Measurements from ENCODE around the gene USP34.
"Not testable (repeated sequence)": the region's sequence is repeated elsewhere in the genome, so short reads cannot be mapped to it uniquely, and the experiment has no call there.

Gene USP34

DNA sequence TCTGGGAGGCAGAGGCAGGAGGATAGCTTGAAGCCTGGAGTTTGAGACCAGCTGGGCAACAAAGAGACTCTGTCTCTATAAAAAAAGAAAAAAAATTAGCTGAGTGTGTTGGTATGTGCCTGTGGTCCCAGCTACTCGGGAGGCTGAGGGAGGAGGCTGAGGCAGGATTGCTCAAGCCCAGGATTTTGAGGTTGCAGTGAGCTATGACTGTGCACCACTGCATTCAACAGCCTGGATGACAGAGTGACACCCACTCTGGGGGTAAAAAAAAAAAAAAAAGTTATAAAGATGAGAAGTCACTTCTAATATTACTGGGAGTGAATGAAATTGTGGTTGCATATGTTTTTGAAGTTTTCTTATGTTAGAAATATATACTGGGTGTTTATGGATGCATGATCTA, 237.3 kb downstream of the USP34 start:
- DNase-seq, result no peak

GRCh38 chr2:61229936-61230335, 241.0 kb downstream of the USP34 start:
- no peak for DNase-seq

DNA sequence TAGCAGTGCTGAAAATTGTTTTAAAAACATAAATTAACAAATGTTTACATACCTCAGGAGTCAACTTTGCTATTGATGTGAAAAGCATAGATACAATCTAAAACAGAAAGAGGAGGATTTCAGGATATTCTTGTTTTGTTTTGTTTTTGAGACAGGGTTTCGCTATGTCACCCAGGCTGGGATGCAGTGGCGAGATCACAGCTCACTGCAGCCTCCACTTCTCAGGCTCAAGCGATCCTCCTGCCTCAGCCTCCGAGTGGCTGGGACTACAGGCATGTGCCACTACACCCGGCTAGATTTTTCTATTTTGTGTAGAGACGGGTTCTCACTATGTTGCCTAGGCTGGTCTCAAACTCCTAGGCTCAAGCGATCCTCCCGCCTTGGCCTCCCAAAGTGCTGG, 248.3 kb downstream of the USP34 start:
- no peak for DNase-seq

- no peak for DNase-seq
Measured at GRCh38 chr2:61221819-61222218, 249.1 kb downstream of the USP34 start.

GRCh38 chr2:61220768-61221167, 250.1 kb downstream of the USP34 start:
- no peak for DNase-seq

DNA sequence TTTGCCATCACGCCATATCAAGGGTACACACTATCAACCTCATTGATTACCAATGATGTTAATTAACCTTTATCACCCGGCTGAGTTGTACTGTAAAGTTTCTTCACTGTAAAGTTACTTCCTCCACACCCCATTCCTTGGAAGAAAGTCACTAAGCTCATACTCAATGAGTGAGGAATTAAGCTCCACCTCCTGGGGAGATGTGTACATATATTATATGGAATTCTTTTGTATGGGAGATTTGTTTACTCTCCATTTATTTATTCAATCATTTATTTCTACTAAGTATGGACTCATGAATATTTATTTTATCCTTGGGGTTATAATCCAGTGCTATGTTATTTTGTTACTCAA, 252.1 kb downstream of the USP34 start:
- DNase-seq, result no peak

- no peak for DNase-seq
Measured at GRCh38 chr2:61218076-61218816, 252.6 kb downstream of the USP34 start.

- DNase-seq, result no peak
Measured at GRCh38 chr2:61214171-61214570, 256.7 kb downstream of the USP34 start.

DNA sequence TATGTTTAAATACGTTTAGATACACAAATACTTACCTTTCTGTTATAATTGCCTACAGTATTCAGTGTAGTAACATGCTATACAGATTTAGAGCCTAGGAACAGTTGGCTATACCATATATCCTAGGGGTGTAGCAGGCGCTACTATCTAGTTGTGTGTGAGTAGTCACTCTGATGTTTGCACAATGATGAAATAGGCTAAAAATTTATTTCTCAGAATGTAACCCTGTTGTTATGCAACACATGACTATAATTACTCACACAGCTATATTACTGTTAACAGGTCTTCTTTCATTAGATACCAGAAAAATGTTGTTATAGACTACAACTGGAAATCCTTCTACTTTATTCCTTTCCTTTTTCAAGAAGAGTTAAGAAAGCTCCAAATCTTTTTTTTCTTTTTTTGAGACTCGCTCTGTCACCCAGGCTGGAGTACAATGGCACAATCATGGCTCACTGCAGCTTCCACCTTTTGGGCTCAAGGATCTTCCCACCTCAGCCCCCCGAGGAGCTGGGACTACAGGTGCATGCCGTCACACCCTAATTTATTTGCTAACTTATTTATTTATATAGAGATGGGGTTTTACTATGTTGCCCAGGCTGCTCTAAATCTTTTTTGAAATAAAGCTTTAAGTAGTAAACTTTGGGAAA, 260.4 kb downstream of the USP34 start:
- no peak for DNase-seq

DNA sequence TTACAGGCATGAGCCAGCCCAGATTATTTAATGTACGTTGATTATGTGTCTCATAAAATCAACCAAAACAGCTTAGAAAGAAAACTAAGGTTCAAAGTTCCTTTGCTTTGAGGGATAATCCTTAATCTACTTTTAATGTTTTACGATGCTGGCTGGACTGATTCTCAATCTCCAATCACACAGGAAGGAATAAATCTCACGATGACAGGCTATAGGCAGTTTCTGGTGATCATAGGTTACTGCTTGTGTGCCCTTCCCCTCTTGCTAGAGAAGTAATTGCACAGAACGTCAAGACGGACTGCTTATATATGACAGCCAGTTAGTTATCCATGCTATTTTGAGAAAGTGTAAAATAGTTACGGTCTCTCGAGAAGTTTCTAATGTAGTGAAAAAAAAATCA, 265.8 kb downstream of the USP34 start:
- no peak for DNase-seq

- no peak for DNase-seq
Measured at GRCh38 chr2:61196671-61197070, 274.2 kb downstream of the USP34 start.

DNA sequence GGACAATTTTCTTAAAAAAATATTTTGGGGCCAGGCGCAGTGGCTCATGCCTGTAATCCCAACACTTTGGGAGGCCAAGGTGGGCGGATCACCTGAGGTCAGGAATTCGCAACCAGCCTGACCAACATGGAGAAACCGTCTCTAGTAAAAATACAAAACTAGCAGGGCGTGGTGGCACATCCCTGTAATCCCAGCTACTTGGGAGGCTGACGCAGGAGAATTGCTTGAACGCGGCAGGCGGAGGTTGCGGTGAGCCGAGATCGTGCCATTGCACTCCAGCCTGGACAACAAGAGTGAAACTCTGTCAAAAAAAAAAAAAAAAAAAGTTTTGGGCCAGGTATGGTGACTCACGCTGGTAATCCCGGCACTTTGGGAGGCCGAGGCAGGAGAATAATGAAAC, 276.2 kb downstream of the USP34 start:
- not testable (repeated sequence) for DNase-seq

DNA sequence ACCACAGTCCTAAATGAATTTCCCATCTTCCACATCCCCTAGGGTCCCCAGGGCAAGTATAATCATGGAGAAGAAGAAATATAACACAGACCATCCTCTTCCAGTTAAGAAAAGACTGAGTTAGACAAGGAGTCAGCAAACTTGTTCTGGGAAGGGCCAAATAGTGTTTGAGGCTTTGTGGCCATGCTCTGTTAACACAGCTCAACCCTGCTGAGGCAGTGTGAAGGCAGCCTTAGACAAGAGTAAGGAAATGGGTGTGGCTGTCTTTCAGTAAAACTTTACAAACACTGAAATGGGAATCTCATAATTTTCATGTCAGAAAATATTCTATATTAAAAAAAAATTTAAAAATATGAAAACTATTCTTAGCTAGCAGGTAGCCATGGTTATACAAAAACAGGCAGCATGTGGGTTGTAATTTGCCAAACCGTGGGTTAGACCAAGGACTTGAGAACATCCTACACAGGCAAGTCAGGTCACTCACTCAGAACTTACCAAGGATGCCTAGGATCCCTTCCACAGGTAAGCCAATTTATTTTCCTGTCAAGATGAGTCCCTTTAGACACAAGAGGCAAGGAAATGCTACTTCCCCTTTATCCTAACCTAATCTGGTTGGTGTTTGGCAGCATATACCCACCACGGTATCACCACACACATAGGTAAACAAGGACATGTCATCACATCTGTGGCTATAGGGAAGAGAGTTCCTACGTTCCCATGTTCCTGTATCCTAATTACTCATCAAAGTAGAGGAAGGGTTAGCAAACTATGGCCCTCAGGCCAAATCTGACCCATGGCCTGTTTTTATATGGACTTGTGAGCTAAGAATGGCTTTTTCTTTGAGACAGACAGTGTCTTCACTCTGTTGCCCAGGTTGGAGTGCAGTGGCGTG, 277.0 kb downstream of the USP34 start:
- DNase-seq, result no peak

DNA sequence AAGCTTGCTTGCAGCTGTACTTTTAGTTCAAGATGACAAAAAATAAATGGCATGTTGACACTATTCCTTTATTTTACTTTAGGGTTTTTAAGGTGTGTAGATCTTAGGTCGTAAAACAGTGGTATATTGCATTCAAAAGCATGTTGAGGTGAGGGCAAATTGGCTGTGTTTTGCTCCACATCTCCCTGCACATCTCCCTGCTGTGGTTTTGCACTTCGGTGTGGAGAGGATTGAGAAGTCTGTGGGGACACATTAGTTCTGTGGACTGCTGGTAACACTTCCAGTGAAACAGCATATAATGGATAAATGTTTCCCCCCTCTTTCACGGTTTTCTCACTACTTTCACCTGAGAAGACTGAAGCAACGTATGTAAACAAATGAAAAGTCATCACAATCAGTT, 283.8 kb downstream of the USP34 start:
- DNase-seq, result no peak

GRCh38 chr2:61185231-61185728, 285.6 kb downstream of the USP34 start:
- DNase-seq, result no peak

DNA sequence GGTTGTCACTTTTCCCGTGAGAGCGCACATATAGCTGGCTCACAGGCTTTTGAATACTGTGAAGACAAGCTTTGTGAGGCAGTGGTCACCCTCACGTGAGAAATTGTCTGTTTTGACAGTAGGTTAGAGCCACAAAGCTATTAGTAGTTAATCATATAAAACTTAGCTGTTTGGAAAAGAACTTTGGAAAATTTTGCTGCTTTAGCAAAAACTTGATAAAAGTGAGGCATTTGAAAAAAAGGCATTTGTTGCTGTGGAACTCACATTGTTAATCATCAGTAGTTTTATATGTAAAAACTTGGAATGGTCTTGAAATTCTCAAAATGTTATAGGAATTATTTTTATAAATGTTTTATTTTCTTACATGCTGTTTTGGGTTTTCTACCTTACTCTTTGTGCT, 286.6 kb downstream of the USP34 start:
- DNase-seq, result no peak

DNA sequence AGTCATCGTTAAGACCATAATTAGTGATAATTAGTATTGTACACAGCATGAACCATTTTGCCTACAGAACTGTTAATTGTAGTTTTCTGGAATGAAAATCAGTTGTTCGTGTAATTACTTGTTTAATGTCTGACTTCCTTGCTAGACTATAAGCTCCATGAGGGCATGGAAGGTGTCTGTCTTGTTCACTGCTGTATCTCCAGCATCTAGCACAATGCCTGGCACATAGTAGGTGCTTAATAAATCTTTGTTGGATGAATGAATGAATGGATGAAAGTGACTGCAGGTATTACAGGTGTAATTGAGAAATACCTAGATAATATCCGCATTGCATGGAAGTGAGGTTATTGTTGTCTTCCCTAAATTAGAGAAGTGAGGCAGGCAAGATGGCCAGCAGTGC, 287.1 kb downstream of the USP34 start:
- DNase-seq, result no peak

GRCh38 chr2:61182059-61182383, 288.9 kb downstream of the USP34 start:
- DNase-seq, result no peak

DNA sequence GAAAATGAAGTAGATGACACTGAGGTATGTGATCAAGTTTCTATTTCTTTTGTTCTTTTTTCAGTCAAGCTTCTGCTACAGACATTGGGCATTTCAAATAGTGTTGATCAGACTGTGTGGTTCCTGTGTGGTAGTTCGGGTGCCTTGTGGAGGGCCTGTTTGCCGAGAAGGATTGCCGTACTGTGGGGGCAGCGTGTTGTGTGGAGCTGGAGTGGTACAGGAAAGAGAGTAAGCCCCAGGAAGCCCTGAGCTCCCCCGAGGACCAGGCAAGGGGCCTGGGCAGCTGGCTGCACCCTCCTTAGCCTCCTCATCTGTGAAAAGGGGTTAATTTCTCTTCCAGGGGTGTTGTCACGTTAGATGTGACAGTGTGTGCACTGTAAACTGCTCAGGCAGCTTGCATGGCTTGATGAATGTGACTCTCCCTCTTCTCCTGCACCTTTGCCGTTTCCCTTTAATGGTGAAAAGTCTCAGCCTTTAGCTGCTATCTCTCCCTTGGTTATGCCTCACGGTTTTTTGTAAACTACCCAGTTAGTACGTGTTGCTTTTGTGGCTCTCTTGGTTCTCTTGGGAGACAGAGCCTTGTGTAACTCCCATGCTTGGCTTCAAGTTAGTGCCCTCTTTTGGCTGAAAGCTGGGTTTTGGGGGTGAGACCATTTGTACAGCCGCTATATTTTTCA, 289.4 kb downstream of the USP34 start:
- no peak for DNase-seq

- DNase-seq, result no peak
Measured at GRCh38 chr2:61180686-61181085, 290.2 kb downstream of the USP34 start.

GRCh38 chr2:61179701-61180639, 290.9 kb downstream of the USP34 start:
- DNase-seq, result no peak
